ENCODE measurements around the gene CHAT. TPM values are rescaled to one million over a fixed set of nuclear protein-coding genes. Genes with fewer than 3 reads are reported as not detected.

Gene CHAT
- total RNA-seq, 2 experiments from 2014 or later: not detected

DNA sequence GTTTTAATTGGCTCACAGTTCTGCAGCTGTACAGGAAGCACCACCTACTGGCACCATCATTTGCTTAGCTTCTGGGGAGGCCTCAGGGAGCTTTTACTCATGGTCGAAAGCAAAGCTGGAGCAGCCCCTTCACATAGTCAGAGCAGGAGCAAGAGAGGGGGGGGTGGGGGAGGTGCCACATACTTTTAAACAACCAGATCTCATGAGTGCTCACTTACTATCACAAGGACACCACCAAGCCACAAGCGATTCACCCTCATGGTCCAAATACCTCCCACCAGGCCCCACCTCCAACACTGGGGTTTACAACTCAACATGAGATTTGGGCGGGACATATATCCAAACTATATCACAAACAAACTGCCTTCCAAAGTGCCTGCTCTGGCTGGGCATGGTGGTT is 35.4 kb upstream of the CHAT start:
- Histone ChIP-seq H3K79me2 (ENCODE audit: insufficient read depth, low read depth, low read length) (no peaks in the 10 kb centered on the region), H3K4me2 (ENCODE audit: low read length) (no peak overlapping the region), H3K4me3 (ENCODE audit: low read depth, low read length, poor library complexity, severe bottlenecking) (no peak overlapping the region), H3K27ac (ENCODE audit: low read depth, low read length, poor library complexity, severe bottlenecking) (no peak overlapping the region), H3K9me3 (ENCODE audit: low read length) (no peaks in the 10 kb centered on the region), H3K9me2 (ENCODE audit: insufficient read depth, low read length) (no peaks in the 10 kb centered on the region), H3K4me1 (ENCODE audit: insufficient read depth, low read length, poor library complexity, severe bottlenecking) (no peaks in the 10 kb centered on the region), H4K20me1 (ENCODE audit: insufficient read depth, low read length) (no peaks in the 10 kb centered on the region), H2AFZ (ENCODE audit: low read length) (no peak overlapping the region), H3K36me3 (ENCODE audit: insufficient read depth, low read length) (no peaks in the 10 kb centered on the region)
- no TSS peak for BruUV-seq (replicated peaks)
- POLR2A ChIA-PET: interaction anchor here (0.7 to 0.8 kb wide), 3 partner anchors 25 to 217 kb away, joined by 3 to 4 read pairs (median 4); no protein-coding TSS in a partner anchor
- intact Hi-C loops (cut with micrococcal nuclease; ENCODE audit: unreplicated experiment): no loop called here
- DNase-seq (ENCODE audit: low spot score): no peak
- TF ChIP-seq EZH2phosphoT487 (IDR thresholded peaks at IDR 0.05; ENCODE audit: borderline replicate concordance, low read depth, low read length): no peak
- TF ChIP-seq, protein P1, sequence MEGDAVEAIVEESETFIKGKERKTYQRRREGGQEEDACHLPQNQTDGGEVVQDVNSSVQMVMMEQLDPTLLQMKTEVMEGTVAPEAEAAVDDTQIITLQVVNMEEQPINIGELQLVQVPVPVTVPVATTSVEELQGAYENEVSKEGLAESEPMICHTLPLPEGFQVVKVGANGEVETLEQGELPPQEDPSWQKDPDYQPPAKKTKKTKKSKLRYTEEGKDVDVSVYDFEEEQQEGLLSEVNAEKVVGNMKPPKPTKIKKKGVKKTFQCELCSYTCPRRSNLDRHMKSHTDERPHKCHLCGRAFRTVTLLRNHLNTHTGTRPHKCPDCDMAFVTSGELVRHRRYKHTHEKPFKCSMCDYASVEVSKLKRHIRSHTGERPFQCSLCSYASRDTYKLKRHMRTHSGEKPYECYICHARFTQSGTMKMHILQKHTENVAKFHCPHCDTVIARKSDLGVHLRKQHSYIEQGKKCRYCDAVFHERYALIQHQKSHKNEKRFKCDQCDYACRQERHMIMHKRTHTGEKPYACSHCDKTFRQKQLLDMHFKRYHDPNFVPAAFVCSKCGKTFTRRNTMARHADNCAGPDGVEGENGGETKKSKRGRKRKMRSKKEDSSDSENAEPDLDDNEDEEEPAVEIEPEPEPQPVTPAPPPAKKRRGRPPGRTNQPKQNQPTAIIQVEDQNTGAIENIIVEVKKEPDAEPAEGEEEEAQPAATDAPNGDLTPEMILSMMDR (conservative IDR thresholded peaks at IDR 0.05; ENCODE audit: low read length): no peak
- CTCF ChIA-PET (ENCODE audit: unreplicated experiment): no interaction called here

DNA sequence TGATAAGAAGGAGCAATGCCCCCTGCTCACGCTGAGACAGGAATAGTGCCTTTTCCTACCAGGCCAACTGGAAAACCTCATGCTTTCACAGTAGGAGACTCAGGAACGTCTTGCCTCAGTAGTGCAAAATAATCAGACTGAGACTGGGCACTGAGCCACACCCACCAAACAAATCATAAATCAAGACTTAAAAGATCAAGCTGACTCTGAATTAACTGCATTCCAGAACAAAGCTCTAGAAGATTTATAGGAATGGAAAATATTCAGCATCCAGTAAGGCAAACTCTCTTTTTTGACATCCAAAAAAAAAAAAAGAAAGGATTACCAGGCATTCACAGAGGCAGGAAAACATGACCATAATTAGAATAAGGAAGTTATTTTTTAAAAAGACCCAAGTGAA is 34.2 kb upstream of the CHAT start:
- Histone ChIP-seq H3K79me2 (ENCODE audit: insufficient read depth, low read depth, low read length) (no peaks in the 10 kb centered on the region), H3K4me1 (ENCODE audit: insufficient read depth, low read length, poor library complexity, severe bottlenecking) (no peaks in the 10 kb centered on the region), H2AFZ (ENCODE audit: low read length) (no peak overlapping the region), H3K27ac (ENCODE audit: low read depth, low read length, poor library complexity, severe bottlenecking) (no peak overlapping the region), H4K20me1 (ENCODE audit: insufficient read depth, low read length) (no peaks in the 10 kb centered on the region), H3K36me3 (ENCODE audit: insufficient read depth, low read length) (no peaks in the 10 kb centered on the region), H3K9me3 (ENCODE audit: low read length) (no peaks in the 10 kb centered on the region), H3K9me2 (ENCODE audit: insufficient read depth, low read length) (no peaks in the 10 kb centered on the region), H3K4me2 (ENCODE audit: low read length) (no peak overlapping the region), H3K4me3 (ENCODE audit: low read depth, low read length, poor library complexity, severe bottlenecking) (no peak overlapping the region)
- POLR2A ChIA-PET: no interaction called here
- no peak for DNase-seq (ENCODE audit: low spot score)
- no TSS peak for BruUV-seq (replicated peaks)
- CTCF ChIA-PET (ENCODE audit: unreplicated experiment): no interaction called here
- intact Hi-C loops (cut with micrococcal nuclease; ENCODE audit: unreplicated experiment): no loop called here
- TF ChIP-seq, protein P1 (conservative IDR thresholded peaks at IDR 0.05; ENCODE audit: low read length): no peak
- no peak for TF ChIP-seq EZH2phosphoT487 (IDR thresholded peaks at IDR 0.05; ENCODE audit: borderline replicate concordance, low read depth, low read length)

DNA sequence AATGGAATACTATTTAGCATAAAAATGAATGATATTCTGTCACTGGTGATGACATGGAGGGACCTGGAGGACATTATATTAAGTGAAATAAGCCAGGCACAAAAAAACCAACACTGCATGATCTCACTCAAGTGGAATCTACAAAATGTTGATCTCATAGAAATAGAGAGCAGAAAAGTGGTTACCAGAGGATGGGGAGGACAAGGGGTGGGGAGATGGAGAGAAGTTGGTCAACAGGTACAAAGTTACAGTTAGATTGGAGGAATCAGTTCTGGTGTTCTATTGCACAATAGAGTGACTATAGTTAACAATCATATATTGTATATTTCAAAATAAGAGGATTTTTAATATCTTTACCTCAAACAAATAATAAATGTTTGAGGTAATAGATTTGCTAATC is 28.4 kb upstream of the CHAT start:
- no peaks in the 10 kb centered on the region for H3K9me2 ChIP-seq (ENCODE audit: insufficient read depth, low read length)
- H2AFZ ChIP-seq (ENCODE audit: low read length): no peak overlapping the region
- no peaks in the 10 kb centered on the region for H3K36me3 ChIP-seq (ENCODE audit: insufficient read depth, low read length)
- ChIA-PET POLR2A (no interaction called here), CTCF (ENCODE audit: unreplicated experiment) (no interaction called here)
- no peaks in the 10 kb centered on the region for H3K4me1 ChIP-seq (ENCODE audit: insufficient read depth, low read length, poor library complexity, severe bottlenecking)
- BruUV-seq (replicated peaks): no TSS peak
- intact Hi-C loops (cut with micrococcal nuclease; ENCODE audit: unreplicated experiment): no loop called here
- no peak for DNase-seq (ENCODE audit: low spot score)
- H3K4me2 ChIP-seq (ENCODE audit: low read length): no peak overlapping the region
- H3K4me3 ChIP-seq (ENCODE audit: low read depth, low read length, poor library complexity, severe bottlenecking): no peak overlapping the region
- no peak for TF ChIP-seq EZH2phosphoT487 (IDR thresholded peaks at IDR 0.05; ENCODE audit: borderline replicate concordance, low read depth, low read length)
- TF ChIP-seq, protein P1 (conservative IDR thresholded peaks at IDR 0.05; ENCODE audit: low read length): no peak
- no peaks in the 10 kb centered on the region for H3K9me3 ChIP-seq (ENCODE audit: low read length)
- H3K79me2 ChIP-seq (ENCODE audit: insufficient read depth, low read depth, low read length): no peaks in the 10 kb centered on the region
- no peak overlapping the region for H3K27ac ChIP-seq (ENCODE audit: low read depth, low read length, poor library complexity, severe bottlenecking)
- no peaks in the 10 kb centered on the region for H4K20me1 ChIP-seq (ENCODE audit: insufficient read depth, low read length)

All from OCI-LY7 (cell line).